D721Med (cell line): ENCODE data around the gene SCFD2.

Source experiments
- DNase-seq: peaks from one replicate; pipeline ENCODE4 v3.0.0; 2011; ENCODE audit warnings: low spot score; ENCODE audit not compliant: insufficient read length
- FAIRE-seq: peaks from 2 replicates; lab custom pipeline; 2011; peaks lifted over from hg19 to GRCh38; lab: Jason Lieb, UNC
- CTCF ChIP-seq: IDR thresholded peaks from 2 replicates; pipeline ENCODE4 v1.5.1; 2012; ENCODE audit warnings: mild to moderate bottlenecking, control low read depth; ENCODE audit not compliant: insufficient read depth; ENCODE audit errors: missing control alignments

The SCFD2 gene

GRCh38 chr4:53066155-53066554 lies 299.7 kb downstream of the SCFD2 start:
- FAIRE-seq, result no peak
- no peak for DNase-seq
- TF ChIP-seq CTCF, result no peak

DNA sequence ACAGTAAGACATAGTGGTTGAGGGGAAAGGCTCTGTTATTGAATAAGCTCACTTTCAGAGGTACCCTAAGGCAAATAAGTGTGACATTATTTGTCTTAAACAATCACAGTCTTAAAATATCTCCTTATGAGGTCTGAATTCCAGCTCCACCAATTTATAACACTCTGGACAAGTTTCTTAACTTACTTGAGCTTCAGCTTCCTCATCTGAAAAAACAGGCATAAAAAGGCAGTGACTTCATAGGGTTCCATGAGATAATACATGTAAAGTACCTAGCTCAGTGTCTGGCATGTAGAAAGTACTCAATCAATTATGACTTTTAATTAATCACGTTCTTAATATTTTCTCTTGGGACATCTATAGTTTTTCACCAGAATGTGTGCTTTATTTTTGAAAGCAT lies 301.3 kb downstream of the SCFD2 start:
- no peak for DNase-seq
- no peak for FAIRE-seq
- no peak for TF ChIP-seq CTCF

GRCh38 chr4:53061091-53061850 lies 304.6 kb downstream of the SCFD2 start:
- FAIRE-seq (no peak), DNase-seq (no peak)
- no peak for TF ChIP-seq CTCF

DNA sequence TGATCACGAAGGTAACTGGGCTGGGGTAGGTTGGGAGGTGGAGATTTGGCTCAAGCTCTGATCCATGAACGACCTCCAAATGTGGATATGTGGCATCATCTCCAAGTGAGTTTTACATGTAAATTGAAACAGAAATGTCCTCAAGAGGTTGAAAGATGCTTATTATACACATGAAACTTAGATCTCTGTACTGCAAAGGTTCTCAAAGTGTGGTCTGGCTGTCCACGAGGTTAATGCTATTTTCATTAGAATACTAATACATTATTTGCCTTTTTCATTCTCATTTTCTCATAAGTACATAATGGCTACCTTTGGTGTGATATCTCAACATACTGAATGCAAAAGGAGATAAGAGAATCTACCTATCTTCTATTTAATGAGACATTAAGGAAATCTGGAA lies 305.6 kb downstream of the SCFD2 start:
- FAIRE-seq (no peak), DNase-seq (no peak)
- TF ChIP-seq CTCF, result no peak

- no peak for TF ChIP-seq CTCF
- DNase-seq (no peak), FAIRE-seq (no peak)
Measured at GRCh38 chr4:53059871-53060270, 306.0 kb downstream of the SCFD2 start.

DNA sequence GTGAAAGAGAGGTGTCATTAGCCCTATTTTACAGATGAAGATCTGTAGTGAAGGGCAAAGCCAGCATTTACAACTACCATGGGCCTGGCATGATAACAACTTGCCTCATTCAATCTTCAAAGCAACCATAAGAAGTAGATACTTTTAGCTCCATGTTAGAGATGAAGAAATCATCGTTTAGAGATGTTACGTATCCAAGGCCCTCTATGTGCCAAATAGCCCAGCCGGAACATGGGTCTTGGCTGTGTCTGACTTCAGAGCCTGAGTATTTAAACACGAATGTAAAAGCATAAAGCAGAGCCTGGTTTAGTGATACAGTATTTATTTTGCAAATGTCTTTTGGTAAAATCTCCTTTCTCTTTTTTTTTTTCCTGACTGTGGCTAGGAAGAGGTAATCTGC lies 306.6 kb downstream of the SCFD2 start:
- DNase-seq, result no peak
- no peak for FAIRE-seq

More for the DNA sequence above, 306.6 kb downstream of the SCFD2 start:
- no peak for TF ChIP-seq CTCF
